C4-2B (cell line): ENCODE data around the gene FOXN4.

Experiments used
- CTCF ChIP-seq: fragments of 450-650 bp; conservative IDR thresholded peaks from 2 replicates; pipeline ENCODE4 v1.5.1; 2017; ENCODE audit warnings: mild to moderate bottlenecking
- ZFX ChIP-seq: fragments of 450-650 bp; IDR thresholded peaks from 2 replicates; pipeline ENCODE4 v1.6.1; 2017

- no peak for TF ChIP-seq CTCF
- TF ChIP-seq ZFX: no peak
Measured at GRCh38 chr12:109258607-109259544, 50.2 kb downstream of the FOXN4 start.
